ENCODE measurements around the gene UTP14A.

DNA sequence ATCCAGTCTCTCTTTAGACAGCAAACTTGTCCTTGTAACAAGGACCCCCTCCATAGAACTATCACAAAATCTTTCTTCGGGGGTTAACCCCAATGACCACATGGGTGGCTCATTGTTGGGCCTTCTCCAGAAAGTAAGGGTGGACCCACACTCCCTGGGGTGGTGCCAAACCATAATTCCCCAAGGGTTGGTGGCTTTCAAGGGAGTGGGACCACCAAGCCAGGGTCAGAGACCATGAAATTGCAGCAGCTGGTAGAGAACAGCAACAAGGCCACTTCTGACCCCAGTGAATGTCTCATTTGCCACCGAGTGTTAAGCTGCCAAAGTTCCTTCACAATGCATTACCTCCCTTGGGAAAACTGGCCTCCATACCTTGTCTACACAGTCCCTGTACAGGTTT, 33.4 kb upstream of the UTP14A start:
- TF ChIP-seq, protein P1, sequence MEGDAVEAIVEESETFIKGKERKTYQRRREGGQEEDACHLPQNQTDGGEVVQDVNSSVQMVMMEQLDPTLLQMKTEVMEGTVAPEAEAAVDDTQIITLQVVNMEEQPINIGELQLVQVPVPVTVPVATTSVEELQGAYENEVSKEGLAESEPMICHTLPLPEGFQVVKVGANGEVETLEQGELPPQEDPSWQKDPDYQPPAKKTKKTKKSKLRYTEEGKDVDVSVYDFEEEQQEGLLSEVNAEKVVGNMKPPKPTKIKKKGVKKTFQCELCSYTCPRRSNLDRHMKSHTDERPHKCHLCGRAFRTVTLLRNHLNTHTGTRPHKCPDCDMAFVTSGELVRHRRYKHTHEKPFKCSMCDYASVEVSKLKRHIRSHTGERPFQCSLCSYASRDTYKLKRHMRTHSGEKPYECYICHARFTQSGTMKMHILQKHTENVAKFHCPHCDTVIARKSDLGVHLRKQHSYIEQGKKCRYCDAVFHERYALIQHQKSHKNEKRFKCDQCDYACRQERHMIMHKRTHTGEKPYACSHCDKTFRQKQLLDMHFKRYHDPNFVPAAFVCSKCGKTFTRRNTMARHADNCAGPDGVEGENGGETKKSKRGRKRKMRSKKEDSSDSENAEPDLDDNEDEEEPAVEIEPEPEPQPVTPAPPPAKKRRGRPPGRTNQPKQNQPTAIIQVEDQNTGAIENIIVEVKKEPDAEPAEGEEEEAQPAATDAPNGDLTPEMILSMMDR (IDR thresholded peaks at IDR 0.05; ENCODE audit: low read depth, low read length, poor library complexity, severe bottlenecking): no peak
- no peak for TF ChIP-seq EZH2phosphoT487 (IDR thresholded peaks at IDR 0.05; ENCODE audit: borderline replicate concordance, low read length)

All from DOHH2 (cell line).